Inflammatory macrophage (primary cell): ENCODE measurements around the gene HIPK2.
A peak's percentile ranks its signal among the peaks of the same experiment; 100 is the strongest.

ENCODE experiments used
- DNase-seq, 2 donors: peaks; one replicate each; pipeline ENCODE4 v3.0.0-alpha.2; 2020 to 2022

HIPK2 gene

DNA sequence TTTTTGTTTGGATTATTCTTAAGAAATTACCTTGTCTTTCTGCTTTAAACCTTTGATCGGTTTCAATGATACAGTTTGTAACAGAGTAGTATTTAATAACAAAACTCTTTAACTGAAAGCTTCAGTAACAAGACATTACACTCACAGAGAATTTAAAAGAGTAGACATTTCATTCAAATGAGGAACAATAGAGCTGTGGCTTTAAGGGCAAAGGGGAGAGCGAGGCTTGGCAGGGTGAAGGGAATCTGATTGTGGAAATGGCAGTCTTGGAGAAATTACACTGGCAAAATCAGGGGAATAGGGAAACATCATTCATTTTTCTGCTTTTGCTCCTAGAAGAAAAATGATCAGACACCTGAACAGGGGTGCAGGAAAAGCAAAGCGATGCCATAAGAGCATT is 5.1 kb upstream of the HIPK2 start:
- DNase-seq, result peak; percentile 18 to 24

GRCh38 chr7:139777133-139777891 is 486 bp downstream of the HIPK2 start:
- peak in 1 of 2 donors; percentile 37 for DNase-seq

GRCh38 chr7:139776486-139777132 is 1.2 kb downstream of the HIPK2 start:
- peak; percentile 39 to 45 for DNase-seq

DNA sequence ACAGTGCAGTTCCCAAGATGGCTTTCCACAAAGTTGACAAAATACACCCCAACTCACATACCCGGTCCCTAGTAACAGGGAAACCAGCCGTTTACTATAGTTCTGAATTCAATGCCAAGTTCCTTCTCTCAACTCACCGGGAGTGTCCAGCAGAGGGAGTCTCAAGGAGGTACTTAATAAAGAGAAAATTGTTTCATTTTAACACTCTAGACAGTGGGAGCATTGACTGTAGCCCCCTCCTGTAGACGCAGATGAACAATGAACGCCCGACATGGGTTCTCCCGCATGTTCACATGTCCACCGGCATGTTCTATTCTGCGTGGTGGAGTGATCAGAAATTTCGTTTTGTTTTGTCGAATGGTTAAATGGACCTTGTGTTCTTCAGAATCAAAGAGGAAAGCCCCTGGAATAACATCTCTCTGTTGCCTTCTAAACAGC is 1.9 kb downstream of the HIPK2 start:
- DNase-seq, result peak; percentile 83 to 84

- no peak for DNase-seq
Measured at GRCh38 chr7:139774376-139774775, 3.4 kb downstream of the HIPK2 start.

DNA sequence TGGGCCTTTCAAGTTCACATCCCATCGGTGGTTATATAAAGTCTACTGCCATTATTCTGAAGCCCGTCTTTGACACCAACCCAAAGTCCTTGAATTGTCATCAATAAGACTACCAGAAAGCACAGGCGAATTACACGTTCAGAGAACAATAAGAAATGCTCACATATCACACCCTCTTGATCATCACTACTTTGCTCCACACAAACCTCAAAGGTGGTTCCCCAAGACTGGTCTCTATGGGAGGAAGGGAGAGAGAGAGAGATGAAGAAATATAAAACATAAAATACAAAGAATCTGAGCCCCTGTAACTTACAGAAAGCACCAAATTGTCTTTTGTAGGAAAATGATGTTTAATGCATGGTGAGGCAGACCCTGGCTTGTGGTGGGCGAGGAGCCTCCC is 4.4 kb downstream of the HIPK2 start:
- DNase-seq, result no peak

DNA sequence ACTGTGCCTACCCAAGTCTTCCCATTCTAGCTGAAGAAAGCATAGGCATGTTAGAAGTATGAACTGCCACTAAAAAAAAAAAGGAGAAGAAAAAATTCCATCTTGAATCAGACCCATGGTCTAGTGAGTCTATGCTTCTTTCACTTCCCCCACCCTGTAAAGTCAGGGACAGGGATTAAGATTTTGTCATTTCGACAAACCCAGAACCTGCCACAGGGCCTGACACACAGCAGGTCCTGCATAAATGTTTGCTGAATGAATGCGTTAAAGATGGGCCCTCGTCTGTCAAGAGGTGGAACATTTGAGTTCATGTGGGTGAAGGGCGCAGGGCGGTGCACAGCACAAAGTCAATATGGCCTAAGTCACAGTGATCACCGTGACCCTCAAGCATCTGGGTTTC is 4.9 kb downstream of the HIPK2 start:
- peak; percentile 64 to 68 for DNase-seq

DNA sequence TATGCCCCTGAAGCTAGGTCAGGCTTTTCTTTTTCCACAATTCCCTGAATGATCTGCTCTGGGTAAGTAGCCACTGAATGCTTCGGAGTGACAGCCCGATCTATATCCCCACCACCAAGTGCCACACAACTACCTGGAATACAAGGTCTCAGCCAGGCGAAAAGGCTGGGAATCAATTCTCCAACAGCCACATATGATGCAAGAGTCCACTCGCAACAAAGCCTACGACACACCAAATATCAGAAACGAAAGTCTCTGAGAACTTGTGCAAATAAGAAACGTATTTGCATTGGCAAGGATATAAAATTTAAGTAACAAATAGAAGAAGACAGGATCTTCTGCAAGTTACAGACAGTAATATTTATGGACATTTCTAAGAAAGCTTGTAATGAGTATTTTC is 5.7 kb downstream of the HIPK2 start:
- peak in 1 of 2 donors; percentile 40 for DNase-seq

DNA sequence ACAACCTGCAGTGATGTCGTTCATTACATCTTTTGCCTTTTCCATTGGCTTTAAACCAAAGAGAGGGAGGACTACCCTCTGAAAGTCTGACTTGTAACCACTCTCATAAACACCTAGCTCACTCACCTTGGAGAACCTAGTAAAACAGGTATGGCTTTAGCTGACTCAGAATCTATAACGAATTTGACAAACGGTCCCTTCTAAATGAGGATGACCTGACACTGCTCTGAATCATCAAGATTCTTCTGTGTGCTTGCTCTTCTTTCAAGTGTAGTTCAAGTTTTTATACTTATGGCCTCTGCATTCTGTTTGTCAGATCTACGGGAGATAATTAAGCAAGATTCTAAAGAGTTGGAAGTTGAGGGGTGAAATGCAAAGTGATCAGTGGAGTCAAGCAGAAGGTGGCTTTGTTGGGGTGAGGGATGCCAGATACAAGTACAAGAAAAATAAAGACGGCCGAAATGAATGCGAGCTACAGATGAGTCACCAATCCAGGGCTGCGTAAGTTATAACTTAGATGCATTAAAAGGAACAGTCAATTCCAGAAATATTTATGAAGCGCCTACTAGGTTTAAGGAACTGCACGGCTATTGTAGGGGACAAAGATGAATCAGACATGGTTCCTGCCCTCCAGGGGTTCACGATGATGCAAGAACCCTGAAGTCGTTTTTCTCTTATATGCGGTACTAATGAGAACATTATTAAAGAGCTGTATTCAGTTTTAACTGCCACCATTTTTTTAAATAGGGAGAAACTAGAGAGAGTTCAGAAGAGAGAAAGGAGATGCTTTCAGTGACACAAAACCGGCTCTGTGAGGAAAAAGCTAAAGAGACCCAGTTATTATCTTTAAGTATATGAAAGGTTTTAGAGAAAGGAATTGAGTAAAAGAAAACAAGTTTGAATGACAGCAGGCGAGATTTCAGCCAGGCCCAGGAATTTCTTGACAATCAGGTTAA is 6.5 kb downstream of the HIPK2 start:
- peak; percentile 71 to 76 for DNase-seq

DNA sequence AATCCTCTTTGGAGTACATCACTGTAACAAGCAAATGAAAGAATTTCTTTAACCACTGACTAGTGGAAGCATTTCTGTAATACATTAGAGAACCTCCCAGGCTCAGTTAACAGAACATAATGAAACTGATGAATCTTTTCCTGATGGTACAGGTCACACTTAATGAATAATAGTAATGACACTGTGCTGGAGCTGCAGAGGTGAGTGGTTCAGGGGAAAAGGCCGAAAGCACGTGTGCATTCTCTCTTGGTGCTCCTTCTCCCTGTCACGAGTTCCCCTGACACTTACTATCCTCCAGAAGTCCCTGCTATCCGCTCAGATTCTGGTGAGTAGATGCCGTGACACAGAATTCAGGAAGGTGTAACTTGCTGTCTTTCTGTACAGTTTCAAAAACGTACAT is 8.0 kb downstream of the HIPK2 start:
- no peak for DNase-seq

DNA sequence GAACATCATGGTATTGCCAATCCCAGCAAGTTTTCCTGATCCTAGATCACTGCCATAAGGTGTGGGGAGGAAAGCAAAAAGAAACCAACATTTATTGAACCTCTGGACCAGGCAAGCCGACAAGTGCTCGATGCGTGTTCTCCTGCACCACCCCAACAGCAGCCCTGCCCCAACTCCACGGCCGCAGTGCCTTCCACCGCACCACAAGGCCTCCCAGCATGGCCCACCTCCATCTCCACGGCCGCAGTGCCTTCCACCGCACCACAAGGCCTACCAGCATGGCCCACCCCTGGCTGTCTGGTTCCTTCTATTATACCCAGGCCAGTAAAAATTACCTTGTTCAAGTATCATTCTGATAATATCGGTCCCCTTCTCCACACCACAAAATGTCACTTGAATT is 8.7 kb downstream of the HIPK2 start:
- DNase-seq, result no peak

DNA sequence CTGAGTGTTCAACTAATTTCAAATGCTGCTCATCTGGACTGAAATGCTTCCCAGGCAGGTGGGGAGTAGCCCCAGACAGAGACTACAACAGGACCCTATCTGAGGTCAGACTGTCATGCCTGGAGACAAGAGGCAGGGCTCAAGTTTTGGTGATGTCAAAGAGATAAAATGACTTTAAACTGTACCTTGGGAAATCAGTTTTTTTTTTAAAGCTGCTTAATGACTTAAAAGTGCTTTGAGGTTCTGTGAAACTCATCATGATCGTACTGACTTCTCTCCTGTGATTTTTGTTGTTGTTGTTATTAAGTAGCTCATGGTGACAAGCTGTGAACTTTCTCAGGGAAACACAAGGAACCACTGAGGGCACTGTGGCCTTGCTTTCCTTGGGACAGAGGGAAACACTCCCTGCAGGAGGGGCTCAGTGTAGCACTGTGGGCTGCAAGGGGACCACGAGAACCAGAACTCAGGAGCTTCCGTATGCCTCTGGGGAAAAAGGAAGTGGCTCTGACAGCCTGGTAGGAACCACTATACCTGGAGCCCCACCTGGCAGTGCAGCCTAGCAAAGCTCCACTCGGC is 9.5 kb downstream of the HIPK2 start:
- no peak for DNase-seq

GRCh38 chr7:139767561-139767982 is 10.2 kb downstream of the HIPK2 start:
- DNase-seq, result peak; percentile 38 to 70

GRCh38 chr7:139765143-139765542 is 12.7 kb downstream of the HIPK2 start:
- no peak for DNase-seq

- DNase-seq, result no peak
Measured at GRCh38 chr7:139763330-139763729, 14.5 kb downstream of the HIPK2 start.

DNA sequence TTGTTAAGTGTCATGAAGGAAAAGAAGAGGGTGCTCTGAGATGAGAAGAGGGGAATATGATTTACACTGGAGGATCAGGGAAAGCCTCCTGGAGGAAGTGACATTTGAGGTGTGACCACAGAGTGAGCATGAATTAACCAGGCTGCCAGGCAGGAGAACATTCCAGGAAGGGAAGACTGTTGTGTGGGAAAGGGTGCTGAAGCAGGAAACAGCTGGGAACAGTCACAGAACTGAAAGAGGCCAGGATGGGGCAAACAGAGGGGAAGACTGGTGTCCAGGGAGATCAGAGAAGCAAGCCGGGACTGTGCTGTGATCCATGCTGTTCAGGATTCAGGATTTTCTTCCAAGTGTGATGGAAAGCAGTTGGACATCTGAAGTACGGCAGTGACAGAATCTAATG is 14.9 kb downstream of the HIPK2 start:
- DNase-seq, result no peak

GRCh38 chr7:139758388-139758787 is 19.4 kb downstream of the HIPK2 start:
- DNase-seq, result no peak

DNA sequence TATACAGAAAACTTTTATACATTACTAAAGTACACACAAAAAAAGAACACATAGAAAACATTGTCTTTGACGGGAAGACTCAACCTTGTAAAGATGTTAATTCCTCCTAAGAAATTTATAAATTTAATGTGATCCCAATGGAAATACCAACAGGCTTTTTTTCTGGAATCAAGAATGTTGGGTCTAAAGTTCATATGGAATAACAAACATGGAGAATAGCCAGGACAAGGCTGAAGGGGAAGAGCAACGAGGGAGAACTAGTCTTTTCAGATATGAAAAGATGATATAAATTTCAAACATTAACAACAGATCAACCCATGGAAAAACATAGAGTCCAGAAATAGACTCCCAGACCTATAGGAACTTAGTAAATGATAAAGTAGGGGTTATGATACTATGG is 19.8 kb downstream of the HIPK2 start:
- no peak for DNase-seq

- no peak for DNase-seq
Measured at GRCh38 chr7:139753693-139754111, 24.1 kb downstream of the HIPK2 start.

- DNase-seq, result no peak
Measured at GRCh38 chr7:139753081-139753692, 24.6 kb downstream of the HIPK2 start.

GRCh38 chr7:139752604-139753003 is 25.2 kb downstream of the HIPK2 start:
- DNase-seq, result no peak

GRCh38 chr7:139752148-139752547 is 25.6 kb downstream of the HIPK2 start:
- no peak for DNase-seq
